A549 treated with CORT108297 at 1 μM for 4 hours (cell line): ENCODE data around the gene WIPF2. TPM values are rescaled to one million over a fixed set of nuclear protein-coding genes. Genes with fewer than 3 reads are reported as not detected.

Source experiments
- total RNA-seq: library from RNA; stranded (reverse); fragments of 200-300 nt; extraction: Qiagen RNA extraction; gene quantifications from 5 replicates; pipeline ENCODE4 v1.2.3, GENCODE V29; 2022

The WIPF2 gene, protein sequence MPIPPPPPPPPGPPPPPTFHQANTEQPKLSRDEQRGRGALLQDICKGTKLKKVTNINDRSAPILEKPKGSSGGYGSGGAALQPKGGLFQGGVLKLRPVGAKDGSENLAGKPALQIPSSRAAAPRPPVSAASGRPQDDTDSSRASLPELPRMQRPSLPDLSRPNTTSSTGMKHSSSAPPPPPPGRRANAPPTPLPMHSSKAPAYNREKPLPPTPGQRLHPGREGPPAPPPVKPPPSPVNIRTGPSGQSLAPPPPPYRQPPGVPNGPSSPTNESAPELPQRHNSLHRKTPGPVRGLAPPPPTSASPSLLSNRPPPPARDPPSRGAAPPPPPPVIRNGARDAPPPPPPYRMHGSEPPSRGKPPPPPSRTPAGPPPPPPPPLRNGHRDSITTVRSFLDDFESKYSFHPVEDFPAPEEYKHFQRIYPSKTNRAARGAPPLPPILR
- total RNA-seq, result 17.5 to 23.7 TPM (median 21.1 TPM) in 5 replicates

DNA sequence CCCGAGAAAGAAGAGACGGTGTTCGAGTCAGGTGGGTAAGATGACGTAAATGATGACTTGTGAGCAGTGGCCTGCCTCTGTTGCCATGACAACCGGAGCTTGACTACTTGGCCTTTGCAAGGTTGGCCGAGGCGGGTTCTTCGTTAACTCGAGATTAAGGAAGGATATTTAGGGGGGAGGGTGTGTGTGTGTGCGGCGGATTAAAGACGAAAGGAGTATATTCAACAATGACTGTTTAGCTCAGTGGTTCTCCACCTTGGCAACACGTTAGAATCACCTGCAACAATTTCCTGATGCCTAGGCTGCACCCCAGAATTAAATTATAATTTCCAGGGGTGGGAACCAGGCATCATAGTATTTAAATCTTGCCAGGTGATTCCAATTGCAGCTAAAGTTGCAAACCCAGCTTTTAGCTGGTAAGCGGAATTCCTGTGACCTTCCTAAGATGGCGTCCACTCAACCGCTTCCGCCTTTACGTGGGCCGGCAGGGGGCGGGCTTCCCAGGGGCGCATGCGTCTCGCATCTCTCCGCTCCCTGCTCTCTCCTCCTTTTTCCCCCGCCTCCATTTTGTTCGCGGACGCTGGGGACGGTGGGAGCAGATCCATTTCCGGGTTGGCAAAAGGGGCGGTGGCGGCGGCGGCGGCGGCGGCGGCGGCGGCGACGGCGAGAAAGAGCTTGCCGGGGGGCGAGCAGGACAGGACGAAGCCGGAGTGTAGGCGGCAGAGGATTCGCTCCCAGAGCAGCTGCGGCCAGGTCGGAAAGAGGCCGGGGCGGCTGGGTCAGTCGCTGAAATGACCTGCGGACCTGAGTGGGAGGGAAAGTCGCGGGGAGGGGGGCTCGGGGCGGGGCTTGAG is at the start of gene WIPF2:
Gene WIPF2 (plus strand): TSS at position 565 of the 854 bp plus-strand sequence. CDS start 37,156 bp downstream, outside the sequence.

GRCh38 chr17:40177275-40177874 is 41.7 kb upstream of the WIPF2 start, which contains the start of gene RAPGEFL1:
TSS of gene RAPGEFL1 (plus strand) at chr17:40177470. CDS start at chr17:40177862, 392 bp downstream.

GRCh38 chr17:40287494-40288369 is 68.6 kb downstream of the WIPF2 start, which contains the start of gene CDC6:
TSS of gene CDC6 (plus strand) at chr17:40287879. CDS start at chr17:40289421, 1,542 bp downstream.

DNA sequence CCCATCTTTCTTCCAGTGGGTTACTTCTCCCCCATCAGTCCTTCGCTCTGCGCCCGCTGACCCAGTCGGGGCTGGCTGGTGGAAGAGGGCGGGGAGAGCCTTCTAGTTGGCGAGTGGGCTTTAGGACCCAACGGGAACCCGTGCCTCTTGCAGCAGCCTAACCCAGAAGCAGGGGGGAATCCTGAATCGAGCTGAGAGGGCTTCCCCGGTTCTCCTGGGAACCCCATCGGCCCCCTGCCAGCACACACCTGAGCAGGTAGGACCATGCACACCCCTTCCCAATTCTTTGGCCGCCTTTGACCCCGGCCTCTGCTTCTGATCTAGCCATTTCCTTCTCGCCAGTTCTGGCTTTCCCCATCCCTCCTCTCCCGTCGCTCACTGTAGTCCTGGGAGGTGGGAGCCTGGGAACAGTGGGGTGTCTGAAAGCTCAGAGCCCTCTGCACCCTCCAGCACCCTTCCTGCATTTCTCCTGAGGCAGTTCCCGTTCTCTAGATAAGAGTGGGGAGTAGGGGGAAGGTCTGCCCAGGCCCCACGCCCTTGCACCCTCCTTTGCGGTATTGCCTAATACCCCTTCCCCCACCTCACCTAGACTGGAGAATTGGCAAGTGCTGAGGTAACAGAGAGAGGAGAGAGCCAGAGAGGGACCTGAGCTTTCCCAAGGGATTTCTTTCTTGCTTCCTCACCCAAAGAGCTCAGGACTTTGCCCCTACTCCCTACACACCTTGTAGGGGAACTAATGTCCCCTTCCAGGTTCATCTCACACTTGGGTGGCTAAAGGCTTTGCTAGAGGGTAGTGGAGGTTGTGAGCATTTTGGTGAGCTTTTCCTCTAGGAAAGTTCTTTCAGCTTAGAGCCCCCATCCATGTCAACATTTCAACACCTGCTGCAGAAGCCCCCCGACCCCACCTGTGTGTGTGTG is 90.2 kb downstream of the WIPF2 start, which contains the start of gene RARA:
Gene RARA (plus strand): TSS at position 150 of the 918 bp plus-strand sequence. CDS start 22,039 bp downstream, outside the sequence.

Other genes with a start within 250 kb of the WIPF2 start
- gene PSMD3, start 238.5 kb upstream of the WIPF2 start, total RNA-seq, result 142 to 176 TPM (median 168 TPM) in 5 replicates
- gene CSF3, start 203.9 kb upstream of the WIPF2 start, total RNA-seq, result 0.06 to 0.30 TPM (median 0.20 TPM) in 4 of 5 replicates, not detected in the other
- 41.3 to 58.6 TPM (median 56.3 TPM) in 5 replicates for gene MED24, start 164.9 kb upstream of the WIPF2 start, total RNA-seq
- 13.4 to 20.8 TPM (median 19.2 TPM) in 5 replicates for gene THRA, start 156.3 kb upstream of the WIPF2 start, total RNA-seq
- gene NR1D1, start 118.7 kb upstream of the WIPF2 start, total RNA-seq, result 8.5 to 11.8 TPM (median 10.9 TPM) in 5 replicates
- gene MSL1, start 97.3 kb upstream of the WIPF2 start, total RNA-seq, result 54.9 to 65.5 TPM (median 62.1 TPM) in 5 replicates
- gene CASC3, start 78.8 kb upstream of the WIPF2 start, total RNA-seq, result 43.9 to 47.3 TPM (median 46.8 TPM) in 5 replicates
- 2.6 to 2.9 TPM (median 2.8 TPM) in 5 replicates for gene RAPGEFL1, start 41.8 kb upstream of the WIPF2 start, total RNA-seq
- gene CDC6, start 68.6 kb downstream of the WIPF2 start, total RNA-seq, result 50.1 to 58.7 TPM (median 53.6 TPM) in 5 replicates
- 35.0 to 47.0 TPM (median 36.8 TPM) in 5 replicates for gene RARA, start 89.9 kb downstream of the WIPF2 start, total RNA-seq
- gene GJD3, start 145.4 kb downstream of the WIPF2 start, total RNA-seq, result 0.31 to 1.2 TPM (median 0.92 TPM) in 5 replicates
- gene TOP2A, start 198.6 kb downstream of the WIPF2 start, total RNA-seq, result 206 to 295 TPM (median 221 TPM) in 5 replicates
- gene IGFBP4, start 224.1 kb downstream of the WIPF2 start, total RNA-seq, result 2,114 to 2,923 TPM (median 2,705 TPM) in 5 replicates